ENCODE measurements around the gene CCDC127.

DNA sequence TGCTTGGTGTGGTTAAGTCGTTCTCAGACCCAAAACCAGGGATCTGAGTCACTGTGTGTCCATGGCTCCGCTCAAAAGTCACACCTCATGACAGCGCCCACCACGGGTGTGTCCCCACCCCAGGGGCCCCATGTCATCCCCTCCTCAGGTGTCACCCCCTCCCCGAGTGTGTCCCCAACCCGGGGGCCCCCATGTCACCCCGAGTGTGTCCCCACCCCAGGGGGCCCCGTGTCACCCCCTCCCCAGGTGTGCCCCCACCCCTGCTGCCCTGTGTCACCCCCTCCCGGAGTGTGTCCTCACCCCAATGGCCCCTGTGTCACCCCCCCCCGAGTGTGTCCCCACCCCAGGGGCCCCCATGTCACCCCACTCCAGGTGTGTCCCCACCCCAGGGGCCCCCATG is 21.6 kb downstream of the CCDC127 start:
- TF ChIP-seq CTCF (IDR thresholded peaks at IDR 0.05): no peak
- no peak for TF ChIP-seq EZH2 (IDR thresholded peaks at IDR 0.05; ENCODE audit: borderline replicate concordance, insufficient read depth, low read depth, low read length, poor library complexity, severe bottlenecking)
